ENCODE measurements around the gene CLEC2D.
"Not testable (repeated sequence)": the region's sequence is repeated elsewhere in the genome, so short reads cannot be mapped to it uniquely, and the experiment has no call there.

CLEC2D gene

DNA sequence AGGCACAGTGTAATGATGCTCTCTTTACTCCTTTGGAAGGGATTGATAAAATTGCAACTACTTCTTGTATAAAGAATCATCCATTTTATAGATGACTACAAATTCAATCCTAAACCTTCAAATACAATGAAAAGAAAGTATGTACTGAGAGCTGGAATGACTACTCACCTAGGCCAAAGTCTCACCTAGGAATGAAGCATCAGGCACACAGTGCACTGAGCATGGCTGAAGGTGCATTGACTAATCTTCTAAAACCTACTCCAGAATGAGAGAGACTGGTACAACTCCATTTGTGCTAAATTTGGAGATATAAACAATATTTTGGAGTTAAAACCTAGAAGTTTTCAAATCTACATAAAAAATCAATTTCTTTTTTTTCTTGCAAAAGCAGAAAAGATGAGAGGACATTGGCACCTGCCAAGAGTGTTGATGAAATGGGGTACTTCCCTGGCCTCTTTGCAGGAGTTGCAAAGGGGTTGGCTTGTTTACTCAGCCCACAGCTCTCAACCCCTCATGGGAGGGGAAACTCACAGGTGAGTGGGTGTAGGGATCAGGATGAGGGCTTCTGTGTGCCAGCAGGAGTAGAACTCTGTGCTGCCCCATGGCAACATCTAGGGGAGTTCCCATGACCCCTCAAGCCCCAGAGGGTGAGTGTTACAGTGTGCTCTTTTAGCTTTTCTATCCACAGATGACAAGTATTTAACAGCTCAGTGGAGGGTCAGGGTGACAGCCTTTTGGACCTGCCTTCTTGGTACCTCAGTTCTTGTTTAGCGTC, 32.1 kb downstream of the CLEC2D start:
- DNase-seq: no peak

DNA sequence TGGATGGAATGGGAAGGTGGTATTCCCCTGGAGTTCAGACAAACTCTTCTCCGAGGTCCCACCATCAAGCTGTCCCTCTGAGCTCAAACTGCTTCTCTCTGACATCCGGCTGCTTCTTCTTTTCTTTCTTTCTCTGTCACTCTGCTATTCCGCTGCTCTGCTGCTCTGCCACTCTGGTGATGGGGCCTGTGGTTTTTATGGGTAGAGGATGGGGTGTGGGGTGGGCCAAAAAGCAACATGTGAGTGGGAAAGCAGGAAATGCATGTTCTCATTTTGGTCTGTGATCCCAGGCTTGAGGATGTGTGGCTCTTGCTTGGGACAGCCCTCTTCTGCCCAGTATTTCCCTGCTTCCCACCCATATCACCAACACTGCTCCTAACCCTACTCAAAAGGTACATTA, 32.7 kb downstream of the CLEC2D start:
- DNase-seq: no peak

DNA sequence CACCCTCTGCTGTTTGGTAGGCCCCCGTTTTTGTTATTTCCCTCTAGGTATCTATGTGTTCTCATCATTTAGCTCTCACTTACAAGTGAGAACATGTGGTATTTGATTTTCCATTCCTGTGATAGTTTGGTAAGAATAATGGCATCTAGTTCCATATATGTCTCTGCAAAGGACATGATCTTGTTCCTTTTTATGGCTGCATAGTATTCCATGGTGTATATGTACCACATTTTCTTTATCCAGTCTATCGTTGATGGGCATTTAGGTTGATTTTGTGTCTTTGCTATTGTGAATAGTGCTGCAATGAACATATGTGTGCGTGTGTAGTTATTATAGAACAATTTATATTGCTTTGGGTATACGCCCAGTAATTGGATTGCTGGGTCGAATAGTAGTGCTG, 35.0 kb downstream of the CLEC2D start:
- DNase-seq: not testable (repeated sequence)

DNA sequence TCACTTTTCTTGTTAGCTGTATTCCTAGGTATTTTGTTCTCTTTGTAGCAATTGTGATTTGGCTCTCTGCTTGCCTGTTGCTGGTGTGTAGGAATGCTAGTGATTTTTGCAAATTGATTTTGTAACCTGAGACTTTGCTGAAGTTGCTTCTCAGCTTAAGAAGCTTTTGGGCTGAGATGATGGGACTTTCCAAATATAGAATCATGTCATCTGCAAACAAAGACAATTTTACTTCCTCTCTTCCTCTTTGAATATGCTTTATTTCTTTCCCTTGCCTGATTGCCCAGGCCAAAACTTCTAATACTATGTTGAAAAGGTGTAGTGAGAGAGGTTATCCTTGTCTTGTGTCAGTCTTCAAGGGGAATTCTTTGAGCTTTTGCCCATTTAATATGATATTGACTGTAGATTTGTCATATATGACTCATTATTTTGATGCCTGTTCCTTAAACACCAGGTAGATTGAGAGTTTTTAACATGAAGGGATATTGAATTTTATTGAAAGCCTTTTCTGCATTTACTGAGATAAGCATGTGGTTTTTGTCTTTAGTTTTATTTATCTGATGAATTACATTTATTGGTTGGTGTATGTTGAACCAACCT, 36.7 kb downstream of the CLEC2D start:
- no peak for DNase-seq

DNA sequence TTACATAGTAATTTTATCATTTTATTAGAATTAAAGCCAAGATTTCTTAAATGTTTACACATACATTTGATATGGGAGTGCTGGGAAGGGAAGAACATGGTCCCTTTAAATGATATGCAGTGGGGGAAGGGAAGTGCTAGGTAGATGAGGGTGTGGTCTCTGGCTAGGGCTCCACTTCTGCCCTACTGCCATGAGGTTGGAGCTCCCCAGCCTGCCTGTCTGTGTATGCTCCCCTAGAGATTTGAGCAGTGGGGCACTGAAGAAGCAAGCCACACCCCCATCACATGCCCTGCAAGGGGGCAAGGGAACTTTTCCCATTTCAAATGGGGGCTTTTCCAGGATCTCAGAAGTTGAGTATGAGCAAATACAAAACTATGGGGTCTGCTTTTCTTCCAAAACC, 37.8 kb downstream of the CLEC2D start:
- DNase-seq: no peak

DNA sequence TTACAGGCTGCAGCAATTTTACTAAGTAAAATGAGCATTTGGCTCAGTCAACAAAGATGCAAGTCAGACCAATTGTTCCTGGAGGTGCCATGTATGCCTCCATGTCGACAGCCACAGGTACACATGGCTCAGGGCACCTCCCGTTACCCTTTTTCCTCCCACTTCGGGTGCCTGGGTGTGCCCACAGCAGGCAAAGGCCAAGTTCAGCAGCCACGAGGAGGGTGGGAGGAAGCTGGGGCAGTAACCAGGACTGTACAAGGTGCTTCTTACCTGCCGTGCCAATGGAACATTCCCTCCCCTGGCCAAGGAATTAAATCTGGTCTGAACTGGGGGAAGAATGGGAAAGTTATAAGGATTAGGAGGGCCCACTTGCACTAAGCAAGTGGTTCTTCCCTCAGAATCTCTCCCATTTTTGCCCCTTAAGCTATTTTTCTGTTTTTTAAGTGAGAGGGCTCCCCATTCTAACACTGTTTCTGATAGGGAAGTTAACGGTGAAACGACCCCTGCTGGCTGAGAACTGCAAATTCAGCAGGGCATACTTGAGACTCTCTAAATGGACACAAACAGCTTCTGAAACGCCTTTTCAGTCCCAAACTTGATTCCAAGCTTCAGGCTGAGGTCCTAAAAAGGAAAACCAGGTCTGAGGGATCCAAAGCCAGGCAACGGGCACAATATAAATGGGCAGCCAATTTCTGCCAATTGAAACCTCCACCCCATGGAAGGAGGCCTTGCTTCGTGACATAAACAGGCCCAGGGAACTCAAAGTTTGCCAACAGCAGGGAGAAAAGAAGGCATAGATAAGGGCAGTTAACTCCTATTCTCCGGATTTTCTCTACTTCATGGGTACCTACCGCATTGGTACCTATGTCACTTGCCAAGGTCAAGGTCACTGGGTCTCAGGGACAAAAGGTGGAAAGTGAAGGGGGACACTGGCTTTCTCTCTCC, 38.6 kb downstream of the CLEC2D start:
- DNase-seq: peak; percentile 6 to 18

DNA sequence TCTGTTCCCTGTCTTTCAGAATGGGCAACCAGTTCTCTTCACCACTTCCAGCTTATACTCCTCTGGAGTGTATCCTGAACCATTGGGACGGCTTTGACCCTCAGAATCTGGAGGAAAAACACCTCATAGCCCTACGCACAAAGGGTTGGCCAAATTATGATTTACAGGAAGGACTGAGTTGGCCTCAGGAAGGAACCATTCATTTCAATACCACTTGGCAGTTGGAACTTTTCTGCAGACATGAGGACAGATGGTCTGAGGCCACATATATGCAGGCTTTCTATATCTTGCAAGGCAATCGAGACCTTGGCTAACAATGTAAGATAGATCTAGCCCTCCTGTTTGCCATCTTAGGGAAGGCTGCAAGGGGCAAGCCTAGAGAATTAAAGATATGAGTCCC, 39.3 kb downstream of the CLEC2D start:
- no peak for DNase-seq

DNA sequence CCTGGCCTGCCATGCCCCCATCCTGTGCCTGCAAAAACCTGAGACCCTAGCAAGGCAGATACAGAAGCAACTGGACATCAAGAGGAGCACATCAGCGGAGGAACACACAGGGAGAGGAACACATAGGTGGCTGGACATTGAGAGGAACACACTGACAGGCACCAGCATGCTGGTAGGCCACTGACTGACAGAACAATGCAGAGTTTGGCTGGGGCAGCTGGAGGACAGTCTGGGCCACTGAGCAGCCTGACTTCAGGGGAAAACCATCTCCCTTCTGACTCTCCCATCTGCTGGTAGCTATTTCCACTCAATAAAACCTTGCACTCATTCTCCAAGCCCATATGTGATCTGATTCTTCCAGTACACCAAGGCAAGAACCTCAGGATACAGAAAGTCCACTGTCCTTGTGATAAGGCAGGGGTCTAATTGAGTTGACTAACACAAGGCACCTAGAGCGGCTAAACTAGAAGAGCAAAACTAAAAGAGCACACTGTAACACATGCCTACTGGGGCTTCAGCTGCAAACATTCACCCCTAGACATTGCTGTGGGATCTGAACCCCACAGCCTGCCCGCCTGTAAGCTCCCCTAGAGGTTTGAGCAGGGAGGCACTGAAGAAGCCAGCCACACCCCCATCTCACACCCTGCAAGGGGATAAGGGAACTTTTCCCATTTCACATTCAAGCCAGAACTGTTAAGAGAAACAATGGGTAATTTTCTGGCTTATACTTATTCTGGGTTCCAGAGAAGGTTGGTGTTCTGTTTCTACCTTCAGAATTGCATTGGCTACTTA, 41.3 kb downstream of the CLEC2D start:
- DNase-seq: no peak

DNA sequence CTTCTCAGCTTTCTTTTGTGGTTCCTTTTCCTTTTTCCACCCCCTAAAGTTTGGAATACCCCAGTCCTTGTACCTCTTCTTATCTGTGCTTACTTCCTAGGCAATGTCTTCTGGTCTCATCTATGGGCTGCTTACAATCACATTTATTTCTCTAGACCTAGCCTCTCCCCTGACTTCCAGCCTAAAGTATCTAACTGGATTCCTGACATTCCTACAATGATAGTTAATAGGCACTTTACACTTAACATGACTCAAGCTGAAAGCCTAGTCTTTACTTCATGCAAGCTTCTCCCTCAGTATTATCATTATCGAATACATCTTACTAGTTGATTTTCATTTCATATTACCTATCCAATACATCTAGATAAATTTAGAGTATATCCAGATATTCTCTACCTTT, 42.2 kb downstream of the CLEC2D start:
- DNase-seq: no peak

DNA sequence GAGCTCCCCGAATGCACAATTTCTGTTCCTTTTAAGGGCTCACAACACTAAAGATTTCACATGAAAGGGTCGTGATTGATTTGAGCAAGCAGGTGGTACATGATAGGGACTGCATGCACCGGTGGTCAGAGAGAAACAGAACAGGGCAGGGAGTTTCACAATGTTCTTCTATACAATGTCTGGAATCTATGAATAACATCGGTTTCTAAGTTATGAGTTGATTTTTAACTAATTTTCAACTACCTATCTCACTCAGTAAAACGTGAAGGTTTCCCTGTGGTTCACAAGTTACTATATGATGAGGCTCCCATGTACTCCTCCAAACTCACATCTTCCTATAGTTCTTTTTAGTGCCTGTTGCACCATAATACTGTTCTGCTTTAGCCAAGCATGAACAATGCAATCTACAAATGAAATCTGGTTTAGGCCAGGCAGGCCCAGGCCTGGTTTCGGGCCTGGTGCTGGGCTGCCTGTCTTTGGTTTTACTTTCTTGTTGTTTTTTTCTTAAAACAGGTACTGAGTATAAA, 43.6 kb downstream of the CLEC2D start:
- not testable (repeated sequence) for DNase-seq

DNA sequence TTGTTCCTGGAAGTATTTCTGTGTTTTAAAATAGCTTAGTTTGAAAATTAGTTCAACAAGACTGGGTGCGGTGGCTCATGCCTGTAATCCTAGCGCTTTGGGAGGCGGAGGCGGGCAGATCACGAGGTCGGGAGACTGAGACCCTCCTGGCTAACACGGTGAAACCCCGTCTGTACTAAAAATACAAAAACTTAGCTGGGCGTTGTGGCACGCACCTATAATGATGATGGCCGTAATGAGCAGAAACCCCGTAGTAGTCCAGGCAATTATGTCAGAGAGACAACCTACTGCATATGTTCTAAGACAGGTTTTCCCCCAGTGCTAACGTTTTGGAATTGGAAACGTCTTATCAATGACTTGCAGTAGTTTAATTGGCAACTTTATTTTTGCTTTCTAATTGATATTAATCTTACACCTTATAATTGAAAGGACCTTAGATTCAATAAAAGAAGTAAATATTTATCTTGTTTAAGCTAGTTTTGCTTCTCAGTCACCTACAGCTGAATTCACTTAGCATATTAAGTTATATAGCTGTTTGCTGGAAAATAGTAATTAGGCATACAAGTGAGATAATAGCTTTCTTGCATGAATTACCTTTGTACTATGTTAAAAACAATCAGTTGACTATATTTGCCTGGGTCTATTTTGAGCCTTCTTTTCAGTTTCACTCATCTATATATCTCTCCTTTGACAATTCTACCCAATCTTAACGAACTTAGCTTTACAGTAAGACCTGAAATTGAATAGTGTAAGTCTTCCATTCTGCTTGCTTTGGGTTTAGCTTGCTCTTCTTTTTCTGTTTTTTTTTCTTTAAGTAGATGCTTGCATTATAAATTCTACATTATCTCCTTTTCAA, 47.8 kb downstream of the CLEC2D start:
- no peak for DNase-seq

DNA sequence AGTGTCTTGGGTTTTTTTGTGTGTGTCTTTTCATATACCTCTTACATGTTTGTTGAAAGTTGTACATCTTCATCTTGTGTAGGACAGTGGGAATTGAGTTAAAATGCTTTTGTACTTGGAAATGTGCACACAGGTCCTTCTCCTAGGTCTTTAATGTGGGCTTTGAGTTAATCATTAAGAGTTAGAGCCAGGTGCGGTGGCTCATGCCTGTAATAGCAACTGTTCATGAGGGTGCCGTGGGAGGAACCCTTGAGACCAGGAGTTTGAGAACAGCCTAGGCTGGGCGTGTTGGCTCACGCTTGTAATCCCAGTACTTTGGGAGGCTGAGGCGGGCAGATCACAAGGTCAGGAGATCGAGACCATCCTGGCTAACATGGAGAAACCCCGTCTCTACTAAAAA, 49.5 kb downstream of the CLEC2D start:
- DNase-seq: no peak

DNA sequence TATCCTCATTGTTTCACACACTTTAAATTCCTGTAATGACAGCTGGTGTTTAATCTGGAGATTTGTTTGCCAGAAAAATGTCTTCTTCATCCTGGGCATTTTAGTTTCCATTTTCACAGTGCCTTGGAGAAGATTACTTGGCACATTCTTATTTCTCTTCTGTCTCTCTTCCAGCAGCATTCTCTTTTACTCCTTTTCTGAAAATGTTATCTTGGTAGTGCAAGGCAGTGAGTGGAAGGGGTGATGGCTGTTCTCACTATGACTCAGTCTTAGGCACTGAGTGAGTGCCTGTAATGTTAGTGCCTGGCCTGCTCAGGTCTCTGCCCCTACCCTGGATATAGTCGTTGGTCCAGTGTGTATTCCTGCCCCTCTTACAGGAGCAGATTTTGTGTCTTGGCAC, 50.3 kb downstream of the CLEC2D start:
- no peak for DNase-seq

DNA sequence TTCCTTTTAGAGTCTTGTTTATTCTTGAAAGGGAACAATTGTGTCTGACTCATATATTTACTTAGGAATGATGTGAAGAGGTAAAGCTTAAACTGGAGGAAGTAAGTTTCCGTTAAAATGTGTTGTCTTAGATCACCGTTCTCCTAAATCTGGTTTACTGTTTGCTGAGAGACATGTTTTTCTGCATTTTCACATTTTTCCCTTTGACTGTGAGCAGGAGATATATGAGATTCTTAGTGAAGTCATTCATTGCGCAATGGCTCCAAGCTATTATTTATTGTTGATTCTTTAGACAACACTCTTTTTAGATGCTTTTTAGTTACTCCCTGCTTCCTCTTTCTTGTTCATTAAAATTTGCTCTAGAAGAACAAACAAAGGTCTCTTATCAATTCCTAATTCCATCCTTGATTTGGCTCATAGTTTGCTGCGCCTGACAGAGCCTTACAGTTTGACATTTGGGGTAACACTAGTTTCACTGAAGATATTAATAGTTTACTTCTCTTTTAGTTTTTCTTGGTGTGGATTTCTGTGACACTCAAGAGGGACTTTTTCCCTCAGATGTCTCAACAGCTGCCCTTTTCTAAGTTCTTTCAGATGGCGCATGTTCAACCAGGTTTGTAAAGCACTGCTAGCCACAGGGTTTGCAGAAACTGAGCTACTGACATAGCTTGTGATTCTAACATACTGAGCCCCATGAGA, 52.0 kb downstream of the CLEC2D start:
- DNase-seq: no peak

DNA sequence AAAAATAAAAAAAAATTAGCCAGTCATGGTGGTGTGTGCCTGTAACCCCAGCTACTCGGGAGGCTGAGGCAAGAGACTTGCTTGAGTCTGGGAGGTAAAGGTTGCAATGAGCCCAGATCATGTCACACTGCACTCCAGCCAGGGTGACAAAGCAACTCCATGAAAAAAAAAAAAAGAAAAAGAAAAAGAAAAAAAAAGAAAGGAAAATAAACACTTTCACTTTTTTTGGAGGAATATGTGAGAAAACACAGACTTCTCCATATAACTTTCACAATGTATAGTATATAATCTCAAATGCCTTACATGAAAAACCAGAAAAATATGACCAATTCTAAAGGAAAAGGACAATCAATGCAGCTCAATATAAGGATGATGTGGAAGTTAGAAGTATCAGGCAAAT, 54.5 kb downstream of the CLEC2D start:
- DNase-seq: no peak

DNA sequence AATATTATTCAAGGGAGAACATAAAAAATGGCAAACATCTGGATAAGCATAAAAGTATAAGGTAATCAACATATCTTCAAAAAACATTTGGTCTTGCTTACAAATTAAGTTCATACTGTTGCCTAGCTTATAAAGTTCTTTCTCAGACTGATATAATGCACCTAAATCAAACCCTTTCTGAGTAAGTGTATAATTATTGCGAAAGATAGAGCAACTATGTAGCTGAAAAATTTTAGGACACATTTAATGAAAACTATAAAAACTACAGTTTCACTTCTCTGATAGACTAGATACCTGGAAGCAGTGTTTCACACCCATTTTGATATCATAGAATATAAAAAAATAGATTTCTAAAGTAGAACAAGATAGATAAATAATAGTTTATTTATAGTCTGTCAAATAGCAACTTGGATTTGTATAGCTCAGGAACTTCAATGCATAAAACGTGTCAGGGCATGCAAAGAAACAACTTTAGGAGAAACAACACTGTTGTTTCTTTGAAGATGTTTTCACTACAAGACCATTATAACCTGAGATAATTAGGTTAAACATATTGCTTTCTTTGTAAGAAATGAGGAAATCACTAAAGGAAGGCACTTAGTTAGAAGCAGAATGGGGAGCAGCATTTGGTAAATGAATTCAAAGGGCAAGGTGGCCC, 55.8 kb downstream of the CLEC2D start:
- no peak for DNase-seq

DNA sequence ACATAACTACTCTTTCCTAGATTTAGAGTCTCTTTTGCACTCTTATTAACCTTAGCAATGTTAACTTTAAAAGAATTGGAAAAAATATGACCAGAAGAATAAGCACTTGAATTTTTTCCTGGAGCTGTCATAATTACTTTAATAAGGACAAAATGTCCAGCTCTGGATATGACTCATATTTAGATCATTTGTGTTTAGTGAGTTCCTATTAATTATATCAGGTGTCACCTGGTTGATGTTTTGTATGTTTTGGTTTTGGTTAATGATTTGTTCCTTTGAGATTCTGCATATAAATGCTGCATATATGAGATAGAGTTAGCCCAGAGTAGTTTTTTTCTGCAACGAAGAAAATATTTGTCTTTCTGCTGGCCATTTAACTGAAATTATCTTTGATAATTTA, 58.3 kb downstream of the CLEC2D start:
- DNase-seq: no peak

DNA sequence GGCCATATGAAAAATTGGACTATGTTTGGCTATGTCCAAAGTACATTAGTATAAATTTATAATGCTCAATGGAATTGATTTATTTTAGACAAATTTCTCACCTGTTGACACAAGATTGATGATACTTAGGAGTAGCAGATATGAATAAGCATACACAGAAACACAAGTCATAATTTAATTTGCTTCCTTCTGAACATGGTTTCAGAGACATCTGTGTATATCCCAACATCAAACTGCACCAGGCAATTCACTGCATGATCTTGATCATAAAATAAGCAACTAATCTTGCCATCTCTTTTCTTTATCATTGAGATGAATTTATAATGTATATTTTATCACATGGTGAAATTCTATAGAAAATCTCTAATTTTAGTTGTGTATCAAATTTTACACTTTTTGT, 59.6 kb downstream of the CLEC2D start:
- no peak for DNase-seq

DNA sequence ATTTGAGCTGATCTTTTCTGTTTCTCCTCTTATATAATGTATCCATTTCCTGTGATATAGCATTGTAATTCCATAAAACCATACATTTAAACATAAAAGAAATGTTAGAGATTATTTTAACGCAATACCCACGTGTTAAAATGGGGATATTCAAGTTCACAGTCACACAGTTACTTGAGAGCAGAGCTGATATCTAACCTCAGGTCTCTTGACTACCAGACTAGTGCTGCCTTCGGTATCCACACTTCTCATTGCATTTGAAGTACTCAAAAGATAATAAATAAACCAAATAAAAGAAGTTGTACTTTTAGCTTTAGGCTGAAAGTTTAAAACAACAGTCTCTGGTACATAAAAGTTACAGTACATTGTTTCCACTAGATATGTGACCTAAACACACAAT, 60.5 kb downstream of the CLEC2D start:
- DNase-seq: no peak

DNA sequence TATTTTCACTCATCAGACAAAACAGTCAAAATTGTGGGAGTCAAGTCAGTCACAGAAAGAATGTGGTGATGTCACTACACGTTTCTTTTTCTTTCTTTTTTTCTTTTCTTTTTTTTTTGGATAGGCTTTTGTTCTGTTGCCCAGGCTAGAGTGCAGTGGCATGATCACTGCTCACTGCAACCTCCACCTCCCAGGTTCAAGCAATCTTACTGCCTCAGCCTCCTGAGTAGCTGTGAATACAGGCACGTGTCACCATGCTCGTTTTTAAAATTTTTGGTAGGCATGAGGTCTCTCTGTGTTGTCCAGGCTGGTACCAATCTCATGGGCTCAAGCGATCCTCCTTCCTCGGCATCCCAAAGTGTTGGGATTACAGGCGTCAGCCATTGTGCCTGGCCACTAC, 61.1 kb downstream of the CLEC2D start:
- no peak for DNase-seq

Measured in NCI-H1930 (cell line).